ENCODE results near the gene XXYLT1.

The XXYLT1 gene

DNA sequence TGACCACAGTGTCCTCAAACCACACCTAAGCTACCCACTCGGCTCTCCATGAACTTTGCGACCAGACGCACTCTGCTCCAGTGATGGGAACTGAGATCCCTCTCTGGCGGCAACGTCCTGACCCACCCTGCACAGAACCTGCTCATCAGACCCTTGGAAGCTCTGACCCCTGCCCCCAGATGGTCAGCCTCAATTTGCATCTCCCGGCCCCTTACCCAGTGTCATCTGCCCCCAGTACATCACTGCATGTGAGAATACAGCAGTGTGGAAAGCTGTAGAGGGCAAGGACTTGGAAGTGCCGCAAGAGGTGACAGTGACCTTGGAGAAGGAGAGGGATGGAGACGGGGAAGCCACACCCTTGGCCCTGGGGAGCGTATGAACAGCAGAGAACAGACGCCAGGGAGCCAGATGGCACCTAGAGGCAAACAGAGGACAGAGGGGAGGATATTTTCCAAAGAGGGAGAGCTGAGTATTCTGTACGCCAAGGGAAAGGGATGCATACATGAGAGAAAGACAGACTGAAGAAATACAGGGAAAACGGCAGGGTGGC is 192.0 kb downstream of the XXYLT1 start:
- DNase-seq (ENCODE audit: extremely low spot score), result no peak
- TF ChIP-seq ARNT (IDR thresholded peaks at IDR 0.05), result no peak
- ChIA-PET CTCF (no interaction called here), POLR2A (no interaction called here)

DNA sequence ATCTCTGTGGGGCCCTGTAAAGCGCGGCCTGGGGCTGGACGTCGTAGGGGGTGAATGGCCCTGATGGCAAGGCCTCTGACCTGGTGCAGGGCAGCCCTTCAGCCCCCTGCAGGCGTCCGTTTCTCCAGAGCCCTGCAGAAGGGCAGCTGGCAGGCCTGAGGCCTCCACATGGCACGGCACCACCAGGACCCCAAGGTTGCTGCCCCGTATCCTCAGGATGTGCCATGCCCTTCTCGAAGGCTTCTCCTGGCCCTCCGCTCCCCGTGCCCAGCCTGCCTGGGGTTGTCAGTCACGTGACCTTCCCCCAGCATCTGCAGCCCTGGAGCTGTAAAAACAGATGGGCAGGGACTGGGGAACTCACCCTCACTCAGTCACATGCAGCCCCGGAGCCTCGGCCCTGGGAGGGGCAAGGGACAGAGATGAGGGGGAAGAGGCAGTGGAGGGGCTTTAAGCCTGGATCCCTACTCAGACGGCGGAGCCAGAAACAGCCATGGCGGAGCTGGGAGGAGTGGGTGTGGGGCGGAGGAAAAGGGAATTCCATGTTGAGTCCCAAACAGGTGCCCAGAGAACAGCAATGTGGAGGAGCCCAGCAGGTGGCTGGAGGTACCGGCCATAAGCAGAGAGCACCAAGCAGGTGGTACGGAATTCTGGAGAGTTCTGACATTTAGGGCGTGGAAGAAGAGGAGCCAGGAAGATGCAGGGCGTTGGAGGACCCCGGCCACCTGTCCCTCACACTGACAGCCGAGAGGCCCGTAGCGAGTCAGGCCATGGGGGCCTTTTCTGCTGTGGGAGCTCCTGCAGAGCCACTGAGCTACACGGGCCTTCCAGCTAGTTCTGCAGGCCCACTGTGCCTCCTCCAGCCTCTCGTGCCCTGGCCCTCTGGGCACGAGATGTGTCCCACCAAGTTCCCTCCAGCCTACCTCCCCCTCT is 193.1 kb downstream of the XXYLT1 start:
- ChIA-PET POLR2A (no interaction called here), CTCF (no interaction called here)
- TF ChIP-seq, protein P1, sequence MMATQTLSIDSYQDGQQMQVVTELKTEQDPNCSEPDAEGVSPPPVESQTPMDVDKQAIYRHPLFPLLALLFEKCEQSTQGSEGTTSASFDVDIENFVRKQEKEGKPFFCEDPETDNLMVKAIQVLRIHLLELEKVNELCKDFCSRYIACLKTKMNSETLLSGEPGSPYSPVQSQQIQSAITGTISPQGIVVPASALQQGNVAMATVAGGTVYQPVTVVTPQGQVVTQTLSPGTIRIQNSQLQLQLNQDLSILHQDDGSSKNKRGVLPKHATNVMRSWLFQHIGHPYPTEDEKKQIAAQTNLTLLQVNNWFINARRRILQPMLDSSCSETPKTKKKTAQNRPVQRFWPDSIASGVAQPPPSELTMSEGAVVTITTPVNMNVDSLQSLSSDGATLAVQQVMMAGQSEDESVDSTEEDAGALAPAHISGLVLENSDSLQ (IDR thresholded peaks at IDR 0.05), result no peak
- TF ChIP-seq ZNF384 (IDR thresholded peaks at IDR 0.05) (no peak), CTBP1 (IDR thresholded peaks at IDR 0.05; ENCODE audit: borderline replicate concordance) (no peak), FOXM1 (IDR thresholded peaks at IDR 0.05; ENCODE audit: borderline replicate concordance) (no peak), NFRKB (IDR thresholded peaks at IDR 0.05) (no peak), ELF4 (IDR thresholded peaks at IDR 0.05) (no peak), LEF1 (IDR thresholded peaks at IDR 0.05; ENCODE audit: borderline replicate concordance) (no peak), SP1 (IDR thresholded peaks at IDR 0.05) (no peak), HDGF (IDR thresholded peaks at IDR 0.05; ENCODE audit: borderline replicate concordance) (no peak), BHLHE40 (IDR thresholded peaks at IDR 0.05; ENCODE audit: borderline replicate concordance) (no peak), ARNT (IDR thresholded peaks at IDR 0.05) (no peak), FOXA1 (IDR thresholded peaks at IDR 0.05) (no peak), FOXK2 (IDR thresholded peaks at IDR 0.05) (no peak), TARDBP (IDR thresholded peaks at IDR 0.05) (no peak), L3MBTL2 (conservative IDR thresholded peaks at IDR 0.05) (no peak), SUZ12 (IDR thresholded peaks at IDR 0.05) (no peak)
- DNase-seq (ENCODE audit: extremely low spot score), result no peak

DNA sequence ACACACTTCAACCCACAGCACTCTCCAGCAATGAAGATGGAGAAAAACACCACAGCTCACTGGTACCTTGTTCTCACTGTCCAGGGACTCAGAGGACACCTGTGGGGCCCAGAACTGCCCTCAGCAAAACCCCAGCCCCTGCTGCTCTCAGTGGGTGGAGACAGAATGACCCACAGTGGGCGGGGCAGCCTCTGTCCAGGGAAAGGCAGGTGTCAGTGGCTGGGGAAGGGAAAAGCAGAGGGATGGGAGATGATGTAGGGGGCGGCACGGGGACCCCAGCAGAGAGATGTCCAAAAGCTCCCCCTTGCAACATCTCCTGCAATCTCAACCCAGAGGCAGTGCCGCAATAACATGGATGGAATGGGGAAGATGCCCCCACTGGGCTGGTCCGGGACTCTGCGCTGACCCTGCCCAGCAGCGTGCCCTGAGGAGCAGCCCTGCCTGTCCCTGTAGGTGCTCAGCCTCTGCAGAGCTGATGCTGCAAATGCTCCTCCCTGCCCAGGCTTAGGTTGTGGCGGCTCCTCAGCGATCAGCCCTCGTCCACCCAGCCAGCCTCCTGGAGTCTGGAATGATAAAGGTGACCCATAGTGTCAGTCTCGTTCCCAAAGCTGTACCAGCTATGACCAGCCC is 193.9 kb downstream of the XXYLT1 start:
- POLR2A ChIA-PET, result no interaction called here
- DNase-seq (ENCODE audit: extremely low spot score), result no peak
- no peak for TF ChIP-seq LEF1 (IDR thresholded peaks at IDR 0.05; ENCODE audit: borderline replicate concordance)
- no peak for TF ChIP-seq CTBP1 (IDR thresholded peaks at IDR 0.05; ENCODE audit: borderline replicate concordance)
- TF ChIP-seq FOXM1 (IDR thresholded peaks at IDR 0.05; ENCODE audit: borderline replicate concordance), result no peak
- TF ChIP-seq L3MBTL2 (conservative IDR thresholded peaks at IDR 0.05), result no peak
- no peak for TF ChIP-seq FOXK2 (IDR thresholded peaks at IDR 0.05)
- TF ChIP-seq NFRKB (IDR thresholded peaks at IDR 0.05), result no peak
- TF ChIP-seq TARDBP (IDR thresholded peaks at IDR 0.05), result no peak
- no peak for TF ChIP-seq FOXA1 (IDR thresholded peaks at IDR 0.05)
- TF ChIP-seq ZNF384 (IDR thresholded peaks at IDR 0.05), result no peak
- no peak for TF ChIP-seq SUZ12 (IDR thresholded peaks at IDR 0.05)
- TF ChIP-seq BHLHE40 (IDR thresholded peaks at IDR 0.05; ENCODE audit: borderline replicate concordance), result no peak
- TF ChIP-seq SP1 (IDR thresholded peaks at IDR 0.05), result no peak
- TF ChIP-seq HDGF (IDR thresholded peaks at IDR 0.05; ENCODE audit: borderline replicate concordance), result no peak
- TF ChIP-seq, protein P1 (IDR thresholded peaks at IDR 0.05), result no peak
- no peak for TF ChIP-seq ELF4 (IDR thresholded peaks at IDR 0.05)
- TF ChIP-seq ARNT (IDR thresholded peaks at IDR 0.05), result no peak
- CTCF ChIA-PET, result no interaction called here

DNA sequence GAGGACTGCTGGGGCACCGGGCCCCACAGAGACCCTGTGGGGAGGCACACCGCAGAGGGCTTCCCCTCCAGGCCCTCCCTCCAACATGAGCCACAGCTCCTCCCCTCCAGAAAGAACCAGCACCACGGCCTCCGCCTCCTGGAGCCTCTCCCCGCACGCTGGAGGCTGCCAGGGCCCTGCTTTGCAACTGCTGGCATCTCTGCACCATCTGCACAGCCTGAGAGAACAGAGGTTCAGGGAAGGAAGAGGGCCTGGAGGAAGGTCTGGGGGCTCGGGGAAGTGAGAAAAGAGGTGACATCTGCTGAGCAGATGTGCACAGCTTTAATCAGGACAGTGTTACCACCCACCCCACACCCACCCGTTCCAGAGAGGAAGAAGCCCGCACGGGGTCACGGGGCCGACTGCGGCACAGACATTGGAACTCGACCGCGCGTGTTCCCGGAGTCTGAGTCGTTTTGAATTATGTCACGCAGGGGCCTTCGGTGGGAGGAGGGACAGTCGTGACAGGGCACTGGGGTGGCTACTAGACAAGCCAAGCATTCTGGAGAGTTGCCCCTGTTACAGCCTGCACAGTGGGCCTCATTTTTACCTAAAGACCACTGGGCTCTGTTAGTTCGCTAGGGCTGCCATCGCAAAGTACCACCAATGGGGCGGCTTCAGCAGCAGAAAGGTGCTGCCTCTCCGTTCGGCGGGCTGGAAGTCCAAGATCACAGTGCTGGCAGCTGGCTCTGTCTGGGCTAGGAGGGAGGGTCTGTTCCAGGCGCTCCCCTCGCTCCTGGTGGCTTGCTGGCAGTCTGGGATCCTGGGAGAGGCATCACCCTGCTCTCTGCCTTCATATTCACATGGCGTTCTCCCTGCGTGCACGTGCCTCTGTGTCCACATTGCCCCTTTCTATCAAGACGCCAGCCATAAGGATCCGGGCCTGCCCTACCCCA is 194.8 kb downstream of the XXYLT1 start:
- TF ChIP-seq CTBP1 (IDR thresholded peaks at IDR 0.05; ENCODE audit: borderline replicate concordance), result no peak
- no peak for TF ChIP-seq ELF4 (IDR thresholded peaks at IDR 0.05)
- no peak for DNase-seq (ENCODE audit: extremely low spot score)
- CTCF ChIA-PET, result no interaction called here
- POLR2A ChIA-PET, result no interaction called here

DNA sequence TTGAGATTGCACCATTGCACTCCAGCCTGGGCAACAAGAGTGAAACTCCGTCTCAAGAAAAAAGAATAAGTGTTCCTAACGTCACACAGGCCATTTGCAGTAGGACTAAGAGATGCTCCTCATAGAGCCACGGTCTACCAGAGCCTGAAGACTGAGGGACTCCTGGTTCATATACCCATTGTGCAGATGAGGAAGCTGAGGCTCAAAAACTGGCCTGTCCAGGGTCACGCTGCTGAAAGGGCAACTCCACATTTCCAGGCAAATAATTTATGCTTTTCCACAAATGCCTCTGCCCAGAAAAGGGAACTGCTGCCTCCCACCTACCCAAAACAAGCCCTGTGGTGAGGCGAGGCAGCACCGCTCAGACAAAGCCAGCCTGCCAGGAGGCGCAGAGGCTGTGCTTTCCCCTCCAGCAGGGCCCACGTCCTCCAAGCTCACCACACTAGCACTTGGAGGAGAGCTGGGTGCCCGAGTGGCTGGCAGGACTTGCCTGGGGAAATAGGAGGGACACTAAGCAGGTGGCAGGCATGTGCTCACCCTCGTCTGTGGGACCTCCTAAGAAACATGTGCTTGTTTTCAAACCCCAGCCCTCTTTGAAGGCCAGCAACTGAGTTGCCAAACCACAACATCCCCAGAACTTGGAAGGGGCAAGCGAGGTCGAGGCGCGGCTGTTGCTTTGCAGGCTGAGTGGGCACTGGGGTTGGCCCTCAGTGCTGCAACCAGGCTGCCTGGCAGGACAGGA is 195.6 kb downstream of the XXYLT1 start:
- POLR2A ChIA-PET, result no interaction called here
- TF ChIP-seq NFRKB (IDR thresholded peaks at IDR 0.05) (no peak), SUZ12 (IDR thresholded peaks at IDR 0.05) (no peak), TARDBP (IDR thresholded peaks at IDR 0.05) (no peak), L3MBTL2 (conservative IDR thresholded peaks at IDR 0.05) (no peak), CTBP1 (IDR thresholded peaks at IDR 0.05; ENCODE audit: borderline replicate concordance) (no peak), FOXK2 (IDR thresholded peaks at IDR 0.05) (no peak), SP1 (IDR thresholded peaks at IDR 0.05) (no peak), ZNF384 (IDR thresholded peaks at IDR 0.05) (no peak), FOXA1 (IDR thresholded peaks at IDR 0.05) (no peak), LEF1 (IDR thresholded peaks at IDR 0.05; ENCODE audit: borderline replicate concordance) (no peak), FOXM1 (IDR thresholded peaks at IDR 0.05; ENCODE audit: borderline replicate concordance) (no peak), ARNT (IDR thresholded peaks at IDR 0.05) (no peak), BHLHE40 (IDR thresholded peaks at IDR 0.05; ENCODE audit: borderline replicate concordance) (no peak)
- TF ChIP-seq, protein P1 (IDR thresholded peaks at IDR 0.05), result no peak
- no peak for DNase-seq (ENCODE audit: extremely low spot score)
- CTCF ChIA-PET, result no interaction called here

All from HEK293T (cell line).